ENCODE results near the gene CEP192. TPM values are rescaled to one million over a fixed set of nuclear protein-coding genes. Genes with fewer than 3 reads are reported as not detected.

CEP192 gene
- total and polyA plus RNA-seq, 10 of the 15 experiments (the other 5 are each of a cell fraction or from before 2014, with no cell fraction given), result 15.4 to 58.2 (median 29.6) TPM

- TF ChIP-seq REST (IDR thresholded peaks at IDR 0.05; ENCODE audit: low read depth, low read length) (no peak), KLF5 (IDR thresholded peaks at IDR 0.05; ENCODE audit: partially characterized antibody) (no peak), ZBED1 (IDR thresholded peaks at IDR 0.05; ENCODE audit: borderline replicate concordance) (no peak), FOXM1 (IDR thresholded peaks at IDR 0.05; ENCODE audit: low read depth, low read length) (no peak), NKRF (conservative IDR thresholded peaks at IDR 0.05) (no peak)
Observed at GRCh38 chr18:13147130-13147529, 156.0 kb downstream of the CEP192 start (continued).

GRCh38 chr18:13151656-13152055, 160.5 kb downstream of the CEP192 start:
- no peak for DNase-seq (ENCODE audit: low read depth, low spot score)
- WGBS (ENCODE audit: insufficient coverage, insufficient replicate concordance, low lambda C conversion rate, missing lambda C conversion rate), result 60% methylated on average over 5 of the region's 5 CpGs
- Histone ChIP-seq H3K79me2 (ENCODE audit: control insufficient read depth, insufficient read depth, low read length) (no peaks in the 10 kb centered on the region), H3K4me2 (ENCODE audit: control insufficient read depth, insufficient read depth) (no peak overlapping the region), H2AFZ (ENCODE audit: control insufficient read depth, low read depth, low read length) (no peak overlapping the region), H3K36me3 (ENCODE audit: control insufficient read depth in 2 of 2, insufficient read depth in 2 of 2, low read length in 1 of 2) (no peaks in the 10 kb centered on the region), H3K9me3 (replicated peaks; ENCODE audit: control insufficient read depth, insufficient read depth, low read length) (no peaks in the 10 kb centered on the region; the same call in 1 of the 3 replicates), H4K20me1 (ENCODE audit: control insufficient read depth, insufficient read depth) (no peaks in the 10 kb centered on the region), H3K4me1 (ENCODE audit: control insufficient read depth, insufficient read depth, low read length) (no peaks in the 10 kb centered on the region), H3K4me3 (no peak overlapping the region), H3K27me3 (replicated peaks in 1 of 2; ENCODE audit: control insufficient read depth in 2 of 2, insufficient read depth in 2 of 2, low read length in 1 of 2) (no peaks in the 10 kb centered on the region), H3K9ac (ENCODE audit: control insufficient read depth, insufficient read depth, low read length) (no peak overlapping the region), H3K27ac (ENCODE audit: control insufficient read depth, insufficient read depth) (no peak overlapping the region)
- ChIA-PET CTCF (interaction anchor here (1.3 kb wide), 1 partner anchor 8 kb away, joined by 5 read pairs; no protein-coding TSS in a partner anchor), SMC1A (ENCODE audit: uncharacterized antibody, unreplicated experiment) (interaction anchor here (1.0 kb wide), 1 partner anchor 8 kb away, joined by 3 read pairs; no protein-coding TSS in a partner anchor), RAD21 (ENCODE audit: unreplicated experiment) (no interaction called here), POLR2A (no interaction called here)
- FAIRE-seq, result no peak
- intact Hi-C loops (cut with micrococcal nuclease; ENCODE audit: unreplicated experiment), result loop anchor here (10.0 kb wide), 2 partner anchors 207 to 427 kb away; partner anchors contain the start of gene SEH1L
- no TSS peak for BruUV-seq (replicated peaks)
- no peak for ATAC-seq
- in situ Hi-C loops (cut with MboI), result loop anchor here (25.0 kb wide), 1 partner anchor 486 kb away; no protein-coding TSS in a partner anchor
- TF ChIP-seq YY1 (IDR thresholded peaks at IDR 0.05; ENCODE audit: low read depth, low read length) (no peak), BCLAF1 (IDR thresholded peaks at IDR 0.05) (no peak), NR2F1 (conservative IDR thresholded peaks at IDR 0.05) (no peak), HCFC1 (IDR thresholded peaks at IDR 0.05; ENCODE audit: low read length) (no peak), EP300 (IDR thresholded peaks at IDR 0.05; ENCODE audit: borderline replicate concordance in 1 of 2, control insufficient read depth in 1 of 2, low read depth in 2 of 2, low read length in 2 of 2) (no peak), BCL11A (IDR thresholded peaks at IDR 0.05; ENCODE audit: low read depth, low read length) (no peak), CBX5 (IDR thresholded peaks at IDR 0.05; ENCODE audit: low read depth) (no peak), ZNF207 (IDR thresholded peaks at IDR 0.05; ENCODE audit: borderline replicate concordance) (no peak), CHD4 (IDR thresholded peaks at IDR 0.05) (no peak), ZNF384 (IDR thresholded peaks at IDR 0.05; ENCODE audit: borderline replicate concordance, low read depth, low read length) (no peak), ATF7 (IDR thresholded peaks at IDR 0.05; ENCODE audit: low read depth) (no peak)
